ENCODE data around the gene KIRREL3.

The KIRREL3 gene

GRCh38 chr11:126640186-126640585, 360.4 kb downstream of the KIRREL3 start:
- in situ Hi-C loops (cut with MboI; ENCODE audit: low sequenced_read_pairs), result no loop called here

GRCh38 chr11:126639692-126640091, 360.9 kb downstream of the KIRREL3 start:
- in situ Hi-C loops (cut with MboI; ENCODE audit: low sequenced_read_pairs), result no loop called here

DNA sequence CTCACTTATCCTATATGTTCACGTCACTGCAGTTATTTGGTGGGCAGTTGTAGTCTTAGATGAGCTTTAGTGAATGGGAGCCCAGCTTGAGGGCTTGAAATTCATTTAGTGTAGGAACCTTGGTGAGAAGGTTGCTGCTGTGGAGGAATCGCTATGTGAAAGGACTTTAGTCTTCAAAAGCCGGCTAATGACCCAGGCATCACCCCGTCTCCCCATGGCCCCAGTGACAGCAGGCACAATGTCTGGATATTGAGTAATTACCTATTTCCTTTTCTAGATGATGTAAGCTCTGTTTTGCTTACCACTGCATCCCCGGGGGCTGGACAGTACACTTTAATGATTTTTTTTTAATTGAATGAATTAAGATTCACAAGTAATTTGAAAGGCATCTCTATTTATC, 361.9 kb downstream of the KIRREL3 start:
- in situ Hi-C loops (cut with MboI; ENCODE audit: low sequenced_read_pairs), result no loop called here

- in situ Hi-C loops (cut with MboI; ENCODE audit: low sequenced_read_pairs), result no loop called here
These were observed 362.8 kb downstream of the KIRREL3 start for GRCh38 chr11:126637795-126638175.

DNA sequence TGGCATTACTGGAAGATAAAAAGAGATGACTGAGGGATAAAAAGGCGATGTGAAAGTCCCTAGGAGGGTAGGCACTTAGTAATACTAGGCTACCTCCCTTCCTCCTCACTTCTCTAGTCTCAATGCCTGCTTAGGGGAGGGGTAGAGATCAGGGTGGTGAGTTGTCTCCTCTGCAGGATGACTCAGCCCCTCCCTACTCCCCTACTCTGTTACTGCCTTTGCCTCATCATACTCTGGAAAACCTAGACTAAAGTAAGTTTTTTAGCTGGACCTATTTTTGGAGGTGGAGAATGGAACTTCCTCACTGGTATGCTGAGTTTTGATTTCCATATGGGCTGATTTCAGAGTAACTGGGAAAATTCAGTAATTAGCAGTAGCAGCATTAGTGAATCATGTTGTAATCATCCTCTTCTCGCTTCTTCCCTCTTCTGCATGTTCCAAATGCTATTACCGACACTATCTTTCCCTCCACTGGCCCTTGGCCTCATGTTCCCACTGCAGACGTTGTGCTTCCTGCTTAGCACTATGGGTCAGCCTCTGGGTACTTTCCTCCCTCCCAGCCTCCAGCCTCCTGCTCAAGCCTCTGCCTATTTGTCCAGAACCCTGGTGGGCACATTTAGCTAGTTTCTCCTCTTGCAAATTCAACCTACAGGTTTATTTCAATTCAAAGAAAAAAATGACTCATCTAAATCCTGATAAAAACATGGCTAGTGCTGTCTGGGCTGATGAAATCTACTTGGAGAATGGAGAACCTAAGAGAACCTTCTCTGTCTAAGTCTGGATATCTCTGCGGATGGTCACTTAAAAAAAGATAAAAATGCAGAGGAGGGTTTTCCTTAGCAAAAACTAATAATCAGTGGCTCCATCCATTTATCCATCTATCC, 363.4 kb downstream of the KIRREL3 start:
- in situ Hi-C loops (cut with MboI; ENCODE audit: low sequenced_read_pairs), result no loop called here

- in situ Hi-C loops (cut with MboI; ENCODE audit: low sequenced_read_pairs), result no loop called here
These were observed 365.1 kb downstream of the KIRREL3 start for GRCh38 chr11:126635511-126635910.

DNA sequence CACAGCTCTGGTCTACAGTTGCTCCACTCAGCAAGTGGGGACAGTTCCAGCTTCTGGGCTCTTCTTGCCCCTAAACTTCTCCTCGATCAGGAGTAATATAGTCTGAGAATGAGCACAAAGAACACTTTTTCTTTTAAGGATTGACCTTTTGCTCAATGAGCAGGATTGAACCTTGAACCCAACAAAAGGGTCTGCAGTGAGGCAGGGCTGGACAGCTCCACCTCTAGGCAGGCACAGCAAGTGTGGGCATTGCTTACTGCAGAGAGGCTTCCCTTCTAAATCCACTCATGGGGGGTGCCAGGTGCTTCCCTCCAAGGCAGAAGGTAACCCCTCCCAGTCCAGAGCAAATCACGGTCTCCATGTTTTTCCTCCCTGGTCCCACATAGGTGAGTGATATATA, 365.6 kb downstream of the KIRREL3 start:
- in situ Hi-C loops (cut with MboI; ENCODE audit: low sequenced_read_pairs), result no loop called here

DNA sequence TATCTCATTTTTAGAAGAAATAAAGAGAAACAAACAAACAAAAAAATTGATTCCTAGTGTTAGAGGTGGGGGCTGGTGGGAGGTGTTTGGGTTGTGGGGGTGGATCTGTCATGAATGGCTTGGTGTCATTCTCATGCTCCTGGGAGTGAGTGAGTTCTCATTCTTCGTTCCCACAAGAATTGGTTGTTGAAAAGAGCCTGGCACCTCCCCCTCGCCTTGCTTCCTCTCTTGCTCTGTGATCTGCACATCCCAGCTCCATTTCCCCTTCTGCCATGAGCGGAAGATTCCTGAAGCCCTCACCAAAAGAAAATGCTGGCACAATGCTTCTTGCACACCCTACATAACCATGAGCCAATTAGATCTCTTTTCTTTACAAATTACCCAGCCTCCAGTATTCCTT, 367.2 kb downstream of the KIRREL3 start:
- in situ Hi-C loops (cut with MboI; ENCODE audit: low sequenced_read_pairs), result no loop called here

GRCh38 chr11:126630893-126631798, 369.4 kb downstream of the KIRREL3 start:
- in situ Hi-C loops (cut with MboI; ENCODE audit: low sequenced_read_pairs), result no loop called here

DNA sequence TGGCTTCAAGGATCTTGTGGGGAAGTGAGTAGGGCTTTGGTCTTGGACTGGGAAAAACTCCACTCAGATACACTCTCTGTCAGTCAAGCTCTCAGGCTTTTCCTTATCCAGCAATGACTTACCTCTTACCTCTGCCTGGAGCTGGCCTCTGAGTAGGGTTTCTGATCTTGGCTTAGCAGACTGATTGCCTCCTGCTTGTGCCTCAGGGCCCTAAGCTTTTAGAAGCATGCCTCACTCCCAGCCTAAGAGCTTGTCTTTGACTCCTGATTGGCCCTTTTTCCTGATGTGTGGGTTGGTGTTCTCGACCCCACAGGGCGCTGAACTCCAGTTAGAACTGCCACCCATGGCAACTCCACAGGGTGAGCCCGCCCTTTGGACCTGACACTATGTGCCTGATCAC, 370.1 kb downstream of the KIRREL3 start:
- in situ Hi-C loops (cut with MboI; ENCODE audit: low sequenced_read_pairs), result no loop called here

DNA sequence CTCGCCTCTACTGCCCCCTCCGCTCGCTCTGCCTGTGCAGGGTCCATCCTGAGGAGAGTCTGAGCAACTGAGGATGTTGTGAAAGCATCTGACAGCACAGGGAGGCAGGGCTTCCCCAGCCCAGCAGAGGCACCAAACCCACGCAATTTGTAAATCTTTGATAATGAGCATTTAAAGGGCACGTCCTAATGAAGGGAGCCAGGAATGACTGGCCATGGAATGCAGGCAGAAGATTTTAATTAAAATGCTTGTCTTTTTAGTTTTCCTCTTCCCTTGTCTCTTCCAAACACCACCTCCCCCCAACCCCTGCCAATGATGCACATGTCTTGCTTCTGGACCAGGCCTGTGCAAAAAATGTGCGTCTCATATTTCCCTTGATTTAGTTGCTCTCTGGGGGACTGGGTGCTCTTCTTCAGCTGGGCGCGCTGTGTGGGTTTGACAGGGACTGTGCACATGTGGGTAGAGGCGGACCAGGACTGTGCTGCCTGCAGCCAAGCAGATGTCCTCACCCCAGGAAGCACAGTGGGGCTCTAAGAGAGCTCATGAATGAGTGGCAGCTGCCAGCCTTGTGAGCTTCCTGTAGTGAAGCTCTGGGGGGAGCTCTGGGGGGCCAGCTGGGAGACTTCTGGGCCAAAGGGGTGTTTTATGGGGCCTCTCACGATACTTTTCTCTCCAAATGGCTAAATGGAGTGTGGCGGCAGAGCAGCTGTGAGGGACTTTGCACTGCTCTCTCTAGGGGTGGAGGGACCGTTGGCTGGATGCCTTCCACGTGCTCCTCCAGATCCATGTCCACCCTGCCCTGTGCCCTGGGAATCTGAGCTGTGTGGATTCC, 371.6 kb downstream of the KIRREL3 start:
- in situ Hi-C loops (cut with MboI; ENCODE audit: low sequenced_read_pairs), result no loop called here

DNA sequence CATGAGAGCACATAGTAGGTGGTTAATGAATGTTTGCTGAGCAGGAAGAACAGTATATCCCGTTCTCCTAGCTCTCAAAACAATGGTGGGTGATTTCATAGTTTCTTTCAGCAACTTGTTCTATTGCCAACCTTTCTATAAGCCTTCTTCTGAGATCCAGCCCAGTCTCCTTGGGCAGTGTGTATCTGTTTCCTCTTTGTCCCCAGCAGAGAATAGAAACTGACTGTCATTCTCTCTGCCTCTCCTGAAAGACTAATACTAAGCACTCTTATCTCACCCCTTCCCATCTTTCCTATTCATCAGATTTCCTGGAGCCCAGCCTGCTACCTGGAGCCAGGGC, 372.1 kb downstream of the KIRREL3 start:
- in situ Hi-C loops (cut with MboI; ENCODE audit: low sequenced_read_pairs), result no loop called here

DNA sequence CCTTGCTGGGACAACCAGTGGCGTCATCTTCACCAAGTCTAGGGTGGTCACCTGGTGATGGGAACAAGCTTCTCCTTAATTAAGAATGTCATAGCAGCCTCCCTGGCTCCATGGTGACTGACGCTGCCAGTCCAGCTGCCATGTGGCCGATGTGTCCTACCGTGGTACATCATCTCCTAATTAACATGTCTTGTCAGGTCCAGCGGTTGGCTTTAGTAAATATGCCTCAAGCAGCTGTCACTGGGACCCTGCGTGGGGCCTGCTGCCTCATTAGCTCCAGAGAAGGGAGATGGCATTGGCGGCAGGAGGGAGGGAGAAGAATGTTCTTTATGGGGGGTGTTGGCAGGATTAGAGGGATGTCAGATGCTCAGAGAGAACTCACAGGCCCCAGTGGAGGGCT, 373.1 kb downstream of the KIRREL3 start:
- in situ Hi-C loops (cut with MboI; ENCODE audit: low sequenced_read_pairs), result no loop called here

GRCh38 chr11:126624506-126624905, 376.1 kb downstream of the KIRREL3 start:
- in situ Hi-C loops (cut with MboI; ENCODE audit: low sequenced_read_pairs), result no loop called here

DNA sequence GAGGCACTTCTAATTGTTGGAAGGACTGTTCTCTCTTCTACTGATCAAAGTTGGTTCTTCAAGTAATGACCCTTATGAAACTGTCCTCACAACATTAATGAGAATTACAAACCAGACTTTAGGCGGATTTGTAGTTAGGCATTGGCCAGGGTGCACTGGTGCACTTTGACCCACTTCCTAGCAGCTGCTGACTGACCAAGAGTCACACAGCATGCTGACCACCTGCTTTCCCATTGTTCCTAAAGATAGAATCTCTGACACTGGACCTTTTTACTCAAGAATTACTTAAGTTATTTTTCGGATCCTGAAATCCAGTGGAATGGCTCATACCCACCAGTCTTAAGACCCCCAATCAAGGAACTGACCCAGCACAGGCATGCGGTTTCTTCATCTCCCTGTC, 381.1 kb downstream of the KIRREL3 start:
- in situ Hi-C loops (cut with MboI; ENCODE audit: low sequenced_read_pairs), result no loop called here

DNA sequence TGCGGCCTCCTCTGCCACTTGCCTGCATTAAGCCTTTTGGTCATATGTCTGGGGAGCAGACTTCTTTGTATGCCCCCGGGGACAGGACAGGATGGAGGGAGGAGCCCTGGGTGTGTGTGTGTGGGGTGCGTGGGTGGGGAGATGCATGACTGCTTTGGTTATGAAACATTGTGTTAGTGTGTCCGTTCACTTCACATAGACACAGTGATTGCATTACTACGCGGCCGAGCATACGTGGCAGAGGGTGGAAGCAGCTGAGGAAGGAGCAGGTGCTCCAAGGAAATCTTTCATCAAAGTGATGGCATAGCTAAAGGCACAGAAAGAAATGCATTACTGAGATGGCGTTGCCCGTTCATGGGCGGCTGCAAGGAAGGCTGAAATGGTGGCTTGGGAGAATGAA, 384.7 kb downstream of the KIRREL3 start:
- in situ Hi-C loops (cut with MboI; ENCODE audit: low sequenced_read_pairs), result no loop called here

- in situ Hi-C loops (cut with MboI; ENCODE audit: low sequenced_read_pairs), result no loop called here
These were observed 387.3 kb downstream of the KIRREL3 start for GRCh38 chr11:126613272-126613671.

DNA sequence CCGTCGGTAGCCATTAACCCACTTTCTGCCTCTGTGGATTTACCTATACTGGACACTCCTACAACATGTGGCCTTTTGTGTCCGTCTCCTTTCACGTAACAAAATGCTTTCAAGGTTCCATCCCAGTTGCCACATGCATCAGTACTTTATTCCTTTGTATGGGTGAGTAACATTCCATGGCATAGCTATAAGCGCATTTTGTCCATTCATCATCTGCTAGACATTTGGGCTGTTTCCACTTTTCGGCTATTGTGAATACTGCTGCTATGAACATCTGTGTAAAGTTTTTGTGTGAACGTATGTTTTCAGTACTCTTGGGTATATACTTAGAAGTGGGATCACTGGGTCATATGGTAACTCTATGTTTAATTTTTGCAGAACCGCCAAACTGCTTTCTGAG, 387.9 kb downstream of the KIRREL3 start:
- in situ Hi-C loops (cut with MboI; ENCODE audit: low sequenced_read_pairs), result no loop called here

GRCh38 chr11:126611438-126611837, 389.1 kb downstream of the KIRREL3 start:
- in situ Hi-C loops (cut with MboI; ENCODE audit: low sequenced_read_pairs), result no loop called here

- in situ Hi-C loops (cut with MboI; ENCODE audit: low sequenced_read_pairs), result no loop called here
These were observed 391.9 kb downstream of the KIRREL3 start for GRCh38 chr11:126608658-126609057.
